Raji (cell line): ENCODE measurements around the gene NMUR2.

ENCODE experiments used
- POLR2A ChIP-seq: IDR thresholded peaks from 2 replicates; pipeline ENCODE4 v1.6.1; 2011; ENCODE audit warnings: low read depth, low read length, control low read depth; ENCODE audit not compliant: insufficient read depth

Gene NMUR2

GRCh38 chr5:152378730-152379129, 26.3 kb downstream of the NMUR2 start:
- no peak for TF ChIP-seq POLR2A

GRCh38 chr5:152376886-152377285, 28.2 kb downstream of the NMUR2 start:
- no peak for TF ChIP-seq POLR2A

DNA sequence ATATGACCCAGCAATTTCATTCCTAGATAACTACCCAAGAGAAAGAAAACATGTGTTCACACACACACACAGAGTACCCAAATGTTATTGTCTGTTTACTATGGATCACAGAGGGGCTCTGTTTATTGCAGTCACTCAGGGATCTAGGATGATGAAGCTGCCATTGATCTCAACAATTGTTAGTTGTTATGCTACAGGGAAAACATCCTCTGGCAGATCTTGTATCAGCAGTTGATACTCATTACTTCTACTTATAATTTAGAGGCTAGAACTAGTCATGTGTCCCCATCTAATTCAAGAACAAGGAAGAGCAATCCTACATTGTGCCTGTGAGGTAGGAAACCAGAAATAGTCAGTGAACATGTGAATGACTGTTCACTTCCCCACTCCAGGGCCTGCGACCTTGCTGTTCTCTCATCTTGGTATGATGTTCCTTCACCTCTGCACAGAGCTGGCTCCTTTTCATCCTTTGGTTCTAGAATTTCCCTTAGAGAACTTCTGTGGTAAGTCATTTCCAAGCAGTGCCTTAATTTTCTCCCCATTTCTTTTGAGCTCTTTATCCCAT, 30.3 kb downstream of the NMUR2 start:
- TF ChIP-seq POLR2A: no peak

DNA sequence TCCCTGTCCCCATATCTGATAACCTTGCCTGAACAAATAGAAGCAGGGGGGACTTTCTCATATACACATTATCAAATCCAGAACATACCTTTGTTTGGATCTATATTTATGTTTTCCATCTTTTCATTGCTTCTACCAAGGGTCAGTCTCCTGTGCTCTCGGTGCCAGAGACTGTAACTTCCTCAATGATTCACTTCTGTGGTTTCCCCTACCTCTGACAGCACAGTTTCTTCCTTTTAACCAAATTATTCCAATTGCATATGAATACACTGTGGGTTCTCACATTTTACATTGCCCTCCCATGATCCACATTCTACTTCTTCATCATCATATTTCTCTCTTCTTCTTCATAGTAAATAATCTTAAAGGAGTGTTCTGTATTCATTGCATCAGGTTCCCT, 32.2 kb downstream of the NMUR2 start:
- TF ChIP-seq POLR2A: no peak

- no peak for TF ChIP-seq POLR2A
These were observed 35.8 kb downstream of the NMUR2 start for GRCh38 chr5:152369298-152369697.

GRCh38 chr5:152367554-152367953, 37.5 kb downstream of the NMUR2 start:
- TF ChIP-seq POLR2A: no peak

DNA sequence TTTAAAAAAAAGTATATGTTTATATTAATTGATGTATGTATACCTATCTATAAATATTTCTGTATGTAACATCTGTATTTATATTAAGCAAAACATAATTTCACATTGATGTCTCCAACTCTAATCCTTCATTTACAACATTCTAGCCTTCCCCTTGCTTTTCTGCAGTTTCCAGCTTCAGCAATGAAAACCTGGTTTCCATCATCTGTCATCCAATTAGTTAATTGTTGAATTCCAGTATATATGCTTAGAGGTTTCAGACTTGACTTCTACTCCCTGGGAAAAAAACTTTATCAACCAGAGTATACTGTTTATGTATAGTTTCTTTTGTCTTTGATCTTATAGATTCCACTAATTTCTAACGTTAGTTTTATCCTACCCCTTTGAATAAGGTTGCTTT, 38.4 kb downstream of the NMUR2 start:
- no peak for TF ChIP-seq POLR2A

DNA sequence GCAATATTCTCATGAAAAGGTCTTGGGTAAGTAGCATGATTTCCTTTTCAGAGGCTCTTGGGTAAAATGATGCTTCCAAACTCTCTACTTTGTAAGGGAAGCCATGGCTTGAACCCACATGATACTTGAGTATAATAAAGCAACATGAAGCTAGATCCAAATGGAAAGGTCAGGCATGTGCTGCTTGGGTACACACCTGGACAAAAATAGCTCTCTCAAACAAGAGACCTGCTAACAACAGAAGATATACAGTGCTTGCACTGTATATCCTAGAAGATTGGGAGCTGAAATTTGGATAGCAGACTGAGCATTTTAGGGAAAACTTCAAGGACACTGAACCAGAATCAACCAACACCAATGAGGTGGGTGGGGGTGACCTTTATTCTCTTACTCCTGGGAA, 40.2 kb downstream of the NMUR2 start:
- no peak for TF ChIP-seq POLR2A

GRCh38 chr5:152364172-152364571, 40.9 kb downstream of the NMUR2 start:
- no peak for TF ChIP-seq POLR2A

DNA sequence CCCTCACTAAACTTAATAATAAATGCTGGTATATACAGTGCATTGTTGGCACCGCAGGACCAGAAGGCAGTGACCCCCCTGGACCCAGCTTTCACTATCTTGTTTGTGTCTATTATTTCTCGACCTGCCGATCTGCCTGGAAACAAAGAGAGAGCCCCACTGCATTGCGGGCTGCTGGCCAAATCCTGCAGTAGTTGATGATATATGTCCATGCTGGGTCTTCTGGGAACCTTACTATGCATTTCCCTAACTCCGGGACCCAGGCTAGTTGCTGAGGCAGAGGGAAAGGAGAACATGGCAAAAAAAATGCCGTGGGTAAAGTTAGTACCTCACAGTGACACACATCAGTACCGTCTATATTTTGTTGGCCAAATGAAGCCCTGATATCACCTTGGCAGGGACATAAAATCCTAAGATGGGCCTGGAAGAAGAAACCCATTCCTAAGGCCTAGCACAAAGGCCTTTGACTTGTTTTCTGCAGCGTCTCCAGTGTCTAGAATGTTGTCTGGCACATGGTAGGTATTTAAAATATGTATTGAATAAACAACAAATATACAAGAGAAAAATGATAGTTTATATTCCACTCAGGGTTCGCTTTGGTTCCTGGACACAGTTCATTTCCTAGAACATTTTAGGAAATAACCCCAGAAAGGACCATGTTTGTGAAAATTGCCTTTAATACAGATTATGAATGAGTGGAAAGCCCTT, 46.1 kb downstream of the NMUR2 start:
- no peak for TF ChIP-seq POLR2A

- TF ChIP-seq POLR2A: no peak
These were observed 48.6 kb downstream of the NMUR2 start for GRCh38 chr5:152356506-152356905.

- TF ChIP-seq POLR2A: no peak
These were observed 50.0 kb downstream of the NMUR2 start for GRCh38 chr5:152355061-152355460.

- no peak for TF ChIP-seq POLR2A
These were observed 52.1 kb downstream of the NMUR2 start for GRCh38 chr5:152353001-152353400.

DNA sequence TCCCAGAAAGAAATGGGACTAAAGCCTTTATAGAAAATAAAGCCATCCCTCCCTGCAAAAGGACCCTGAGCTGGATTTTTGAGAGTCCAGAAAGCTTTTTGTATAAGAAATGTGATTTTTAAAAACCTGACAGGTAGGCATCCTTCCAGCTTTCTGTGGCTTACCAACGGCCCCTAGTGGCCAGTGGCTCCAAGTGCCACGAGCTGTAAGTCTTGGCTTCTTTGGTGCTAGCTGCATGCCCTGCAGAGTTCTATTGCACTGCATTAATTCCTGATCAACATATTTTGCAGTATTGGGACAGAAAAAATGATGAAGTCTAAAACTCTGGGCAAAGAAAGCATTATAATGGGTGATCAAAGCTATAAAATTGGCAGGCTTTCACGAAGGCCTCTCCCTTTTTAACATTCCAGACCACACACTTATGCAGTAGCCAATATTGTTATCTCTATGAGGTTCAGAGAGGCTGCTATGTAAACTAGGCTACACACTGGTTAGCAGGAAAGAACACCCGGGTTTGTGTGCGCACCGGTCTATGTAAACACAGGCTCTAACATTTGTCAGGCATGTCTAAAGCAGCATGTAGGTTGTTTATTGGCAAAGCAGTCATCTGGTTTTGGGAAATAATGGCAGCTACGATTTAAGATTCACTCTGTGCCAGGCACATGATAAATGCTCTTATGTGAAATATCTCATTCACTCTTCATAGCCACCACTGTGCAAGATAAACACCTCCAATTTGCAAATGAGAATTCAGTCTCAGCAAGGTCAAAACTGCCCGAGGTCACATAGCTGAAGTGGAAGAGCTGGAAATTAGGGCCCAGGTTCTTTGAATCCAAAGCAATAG, 55.2 kb downstream of the NMUR2 start:
- TF ChIP-seq POLR2A: no peak
